Stimulated activated CD8-positive, alpha-beta memory T cell treated with anti-CD3 and anti-CD28 coated beads, Interleukin-7, amount 100 ng/mL, for 4 hours (primary cell): Measurements from ENCODE around the gene PSMD10.

ENCODE experiments used
- DNase-seq, 2 donors: peaks; one replicate each; pipeline ENCODE4 v3.0.0-alpha.2; 2020; ENCODE audit warnings: low read depth in 2 of 2

PSMD10 gene

DNA sequence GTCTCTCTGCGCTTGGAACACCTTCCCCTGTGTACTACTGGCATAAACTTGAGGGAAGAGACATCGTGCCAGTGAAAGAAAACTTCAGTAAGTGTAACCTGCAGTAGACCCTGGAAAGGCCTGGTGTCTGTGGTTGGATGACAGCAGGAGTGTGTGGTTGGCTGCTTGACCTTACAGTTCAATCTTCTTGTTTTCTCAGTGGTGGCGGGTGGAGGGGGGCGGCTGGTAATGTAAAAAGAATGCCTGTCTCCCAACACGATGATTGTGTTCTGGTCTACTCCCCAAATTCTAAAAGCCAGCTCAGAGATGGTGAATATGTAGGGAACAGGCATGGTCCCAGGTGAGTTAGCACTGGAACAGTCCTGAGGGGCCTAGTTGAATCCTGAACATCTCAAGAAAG lies 18.6 kb downstream of the PSMD10 start:
- DNase-seq, result no peak

DNA sequence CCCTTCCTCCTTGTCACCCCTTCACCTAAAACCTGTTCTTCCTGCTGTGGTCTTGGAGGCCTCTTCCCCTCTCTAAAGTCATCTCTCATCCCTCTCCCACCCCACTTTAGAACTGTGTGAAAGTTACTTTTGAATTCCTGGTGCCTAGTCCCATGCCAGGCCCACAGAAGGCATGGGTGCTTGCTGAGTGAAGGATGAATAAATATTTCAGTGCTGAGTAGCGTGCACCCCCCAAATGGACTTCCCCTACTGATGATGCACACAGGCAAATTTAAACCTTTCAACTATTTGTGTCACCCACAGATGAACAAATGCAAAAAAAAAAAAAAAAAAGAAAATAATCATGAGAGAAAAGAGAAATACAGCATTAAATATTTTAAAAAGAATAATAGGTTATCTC lies 19.8 kb downstream of the PSMD10 start:
- DNase-seq, result no peak

DNA sequence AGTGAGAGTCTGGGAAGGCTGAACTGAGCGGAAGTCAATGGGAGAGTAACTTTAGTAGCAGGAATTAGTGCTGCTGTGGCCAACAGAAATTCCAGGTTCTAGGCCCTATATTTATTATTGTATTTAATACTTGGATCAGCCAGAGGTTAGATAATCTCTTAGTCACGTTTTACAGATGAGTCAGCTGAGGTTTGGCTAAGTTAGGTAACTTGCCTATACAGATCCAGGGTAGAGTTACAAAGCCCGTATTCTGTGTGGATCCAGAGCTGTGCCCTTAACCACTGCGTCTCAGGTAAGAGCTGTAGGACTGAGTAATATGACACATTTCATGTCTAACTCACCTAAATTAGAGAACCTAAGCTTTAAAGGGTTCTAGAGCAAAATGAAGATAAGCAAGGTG lies 20.5 kb downstream of the PSMD10 start:
- no peak for DNase-seq

DNA sequence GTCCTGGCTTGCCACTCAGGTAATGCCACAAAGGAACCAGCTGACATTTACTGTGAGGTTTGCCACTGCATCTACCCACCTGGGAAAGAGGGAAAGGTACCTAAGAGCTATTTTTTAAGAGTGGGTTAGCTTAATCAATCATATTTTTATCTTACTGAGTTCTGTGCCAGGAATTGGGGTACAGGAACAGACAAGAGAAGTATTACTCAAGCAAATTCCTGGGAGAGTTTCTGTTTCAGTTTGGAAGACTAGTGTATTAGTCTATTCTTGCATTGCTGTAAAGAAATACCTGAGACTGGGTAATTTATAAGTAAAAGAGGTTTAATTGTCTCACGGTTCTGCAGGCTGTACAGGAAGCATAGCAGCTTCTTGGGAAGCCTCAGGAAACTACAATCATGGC lies 23.2 kb downstream of the PSMD10 start:
- DNase-seq, result no peak

DNA sequence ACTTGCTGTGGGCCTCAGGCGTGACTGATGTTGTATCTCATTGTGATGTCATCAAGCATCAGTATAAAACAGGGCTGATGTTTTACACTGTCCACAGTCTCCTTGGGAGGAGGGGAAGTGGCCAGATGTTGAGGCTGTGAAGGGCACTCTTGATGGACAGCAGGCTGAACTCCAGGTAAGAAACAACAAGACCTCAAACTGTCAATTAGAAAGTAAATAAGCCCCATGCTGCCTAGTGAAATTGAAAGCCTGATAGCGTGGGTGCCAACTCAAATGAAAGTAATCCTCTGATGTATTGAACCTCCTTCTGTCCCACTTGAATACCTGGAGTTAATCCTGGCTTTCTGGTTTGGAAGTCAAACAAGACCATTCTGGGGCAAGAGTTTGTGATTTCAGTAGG lies 26.7 kb downstream of the PSMD10 start:
- no peak for DNase-seq

DNA sequence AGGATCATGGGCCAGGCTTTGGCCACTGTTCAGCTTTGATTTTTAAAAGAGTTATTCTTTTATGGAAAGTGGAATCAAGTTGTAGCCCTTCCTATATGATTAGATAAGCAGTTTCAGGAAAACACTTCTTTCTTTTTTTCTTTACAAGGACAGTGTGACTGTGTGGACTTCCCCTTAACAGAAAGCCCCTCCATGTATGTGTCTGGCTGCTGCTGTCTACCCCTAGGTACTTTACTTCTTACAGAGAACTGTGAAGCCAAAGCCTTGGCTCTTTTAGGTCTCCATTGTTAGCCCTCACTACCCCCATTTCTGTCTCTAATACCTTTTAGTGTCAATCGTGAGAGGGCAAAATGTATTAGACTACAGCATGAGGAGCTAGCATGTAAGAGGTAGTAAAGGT lies 27.3 kb downstream of the PSMD10 start:
- no peak for DNase-seq

DNA sequence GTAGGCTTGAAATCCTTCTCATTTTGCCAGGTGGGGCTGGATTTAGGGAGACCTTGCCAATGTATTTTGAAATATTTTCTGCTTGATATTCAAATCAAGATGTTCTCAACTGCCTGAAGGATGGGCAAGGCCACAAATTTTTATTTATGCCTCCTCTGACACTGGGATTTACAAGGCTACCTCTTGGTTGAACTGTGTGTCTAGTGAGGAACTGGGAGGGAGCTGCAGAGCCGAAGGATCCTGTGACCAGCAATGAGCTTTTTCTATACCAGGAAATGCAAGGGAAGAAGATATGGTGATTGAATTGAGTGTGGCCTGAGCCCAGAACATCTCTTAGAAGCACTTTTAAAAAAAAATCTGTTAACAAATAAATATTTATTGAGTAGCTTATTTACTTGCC lies 31.5 kb downstream of the PSMD10 start:
- DNase-seq, result no peak

DNA sequence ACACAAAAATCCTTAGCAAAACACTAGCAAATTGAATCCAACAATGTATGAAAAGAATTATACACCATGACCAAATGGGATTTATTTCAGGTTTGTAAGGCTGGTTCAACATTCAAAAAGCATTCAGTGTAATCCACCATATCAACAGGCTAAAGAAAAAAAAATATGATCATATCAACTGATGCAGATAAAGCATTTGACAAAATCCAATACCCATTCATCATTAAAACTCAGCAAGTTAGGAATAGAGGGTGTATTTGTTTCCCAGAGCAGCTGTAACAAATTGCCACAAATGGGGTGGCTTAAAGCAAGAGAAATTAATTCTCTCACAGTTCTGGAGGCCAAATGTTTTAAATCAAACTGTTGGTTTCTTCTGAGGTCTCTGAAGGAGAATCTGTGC lies 35.8 kb downstream of the PSMD10 start:
- DNase-seq, result no peak

DNA sequence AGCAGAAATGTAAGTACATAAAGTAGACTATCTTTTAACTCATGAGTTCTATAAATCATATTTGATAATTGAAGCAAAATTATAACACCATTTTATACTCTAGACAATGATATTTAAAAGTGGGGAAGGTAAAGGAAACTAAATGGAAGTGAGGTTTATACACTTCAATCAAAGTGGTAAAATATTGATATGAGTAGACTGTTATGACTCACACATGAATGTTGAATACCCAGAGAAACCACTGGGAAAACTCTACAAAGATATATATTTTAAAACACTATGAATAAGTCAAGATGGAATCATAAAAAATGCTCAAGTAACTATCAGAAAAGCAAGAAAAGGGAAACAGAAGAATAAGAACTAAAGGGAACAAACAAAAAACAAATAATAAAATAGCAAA lies 38.1 kb downstream of the PSMD10 start:
- DNase-seq, result no peak

DNA sequence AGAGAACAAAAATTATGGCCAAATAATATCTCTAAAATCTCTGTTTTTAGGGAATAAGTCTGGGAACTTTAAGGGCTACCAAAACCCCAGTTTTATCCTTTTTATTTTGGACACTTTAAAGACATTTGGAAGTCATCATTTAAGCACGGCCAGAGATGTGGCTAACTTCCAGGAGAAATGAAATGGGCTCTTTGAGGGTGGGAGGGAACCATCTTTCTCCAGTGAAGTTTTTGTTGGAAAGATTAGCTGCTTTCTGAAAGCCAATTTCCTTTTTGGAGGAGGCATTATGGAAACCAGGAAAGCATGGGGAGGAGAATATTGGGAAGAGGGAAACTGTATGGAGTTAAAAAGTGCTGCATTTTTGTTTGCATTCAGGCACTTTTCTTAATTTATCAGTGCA lies 41.7 kb downstream of the PSMD10 start:
- no peak for DNase-seq

DNA sequence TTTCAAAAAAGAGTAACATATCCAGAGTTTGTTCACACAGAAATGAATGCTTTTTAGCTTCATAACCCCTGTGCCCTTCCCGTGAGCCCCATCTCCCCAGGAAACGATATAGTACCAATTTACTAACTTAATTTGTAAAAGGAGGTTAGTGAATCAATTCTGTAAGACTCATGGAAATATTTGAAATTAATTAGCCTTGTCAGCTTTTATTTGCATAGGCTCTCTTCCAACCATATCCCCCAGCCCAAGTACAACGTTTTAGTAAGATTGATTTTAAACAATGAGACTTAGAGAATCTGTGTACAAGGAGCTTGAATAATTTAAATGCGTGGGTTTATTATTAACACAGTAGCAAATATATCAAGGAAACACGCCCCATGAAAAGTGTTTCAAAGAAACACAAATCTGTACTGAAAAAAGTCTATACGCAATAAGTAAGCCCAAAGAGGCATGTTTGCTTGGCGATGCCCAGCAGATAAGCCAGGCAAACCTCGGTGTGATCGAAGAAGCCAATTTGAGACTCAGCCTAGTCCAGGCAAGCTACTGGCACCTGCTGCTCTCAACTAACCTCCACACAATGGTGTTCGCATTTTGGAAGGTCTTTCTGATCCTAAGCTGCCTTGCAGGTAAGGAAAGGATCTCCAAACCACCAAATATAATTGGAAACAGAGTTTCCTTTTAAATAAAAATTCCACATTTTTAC lies 46.6 kb downstream of the PSMD10 start, which contains the start of gene VSIG1:
TSS of gene VSIG1 (plus strand) at position 512 of the 703 bp plus-strand sequence. CDS start at position 578, 66 bp downstream.
- no peak for DNase-seq

DNA sequence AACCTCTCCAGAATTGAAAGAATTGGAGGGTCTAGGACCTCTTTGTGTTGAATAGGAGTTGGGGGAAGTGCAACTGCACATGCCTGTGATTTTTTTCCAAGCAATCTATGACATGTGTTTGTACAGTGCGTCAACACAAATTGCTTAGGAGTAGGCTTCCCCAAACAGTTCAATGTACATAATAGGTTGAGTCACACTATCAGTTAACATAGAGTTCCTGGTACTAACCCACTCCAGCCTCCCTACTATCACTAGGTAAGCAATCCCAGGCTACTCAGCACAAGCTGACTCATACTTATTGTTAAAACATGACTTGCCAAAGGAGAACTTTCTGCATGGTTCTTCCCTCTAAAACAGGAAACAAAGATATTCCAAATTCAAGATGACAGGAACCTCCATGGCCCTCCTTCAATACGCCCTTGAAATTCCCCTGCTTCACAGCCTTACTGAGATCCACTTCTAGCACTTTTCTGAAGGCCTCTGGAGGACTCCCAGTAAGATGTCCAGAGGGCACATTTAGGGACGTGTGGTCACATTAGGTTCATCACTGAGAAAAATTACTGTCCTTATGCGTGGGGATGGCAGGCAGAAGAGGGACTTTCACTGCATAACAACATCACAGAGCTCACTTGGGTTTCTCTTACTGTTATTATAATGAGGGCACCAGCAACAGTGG lies 54.9 kb downstream of the PSMD10 start:
- no peak for DNase-seq

DNA sequence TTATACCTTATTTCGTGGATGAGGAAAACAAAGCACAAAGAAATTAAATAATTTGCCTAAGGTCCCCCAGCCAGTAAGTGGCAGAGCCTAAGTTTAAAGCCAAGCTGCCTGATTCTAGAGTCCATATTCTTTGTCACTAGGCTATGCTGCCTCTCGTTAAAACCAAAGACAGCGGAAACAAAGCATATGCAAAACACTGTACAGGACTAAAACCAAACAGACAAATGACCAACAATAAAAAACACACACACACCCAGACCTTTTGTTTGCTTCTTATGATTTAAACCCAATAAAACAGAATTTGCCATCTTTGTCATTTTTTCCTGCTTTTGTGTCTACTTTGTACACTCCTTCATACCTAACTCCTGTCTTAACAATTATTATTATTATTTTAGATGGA lies 56.6 kb downstream of the PSMD10 start:
- DNase-seq, result no peak
